ENCODE results near the gene CHRM3. TPM values are rescaled to one million over a fixed set of nuclear protein-coding genes. Genes with fewer than 3 reads are reported as not detected.

CHRM3 gene
- total RNA-seq, 1 experiment from 2014 or later, result 0.13 TPM

DNA sequence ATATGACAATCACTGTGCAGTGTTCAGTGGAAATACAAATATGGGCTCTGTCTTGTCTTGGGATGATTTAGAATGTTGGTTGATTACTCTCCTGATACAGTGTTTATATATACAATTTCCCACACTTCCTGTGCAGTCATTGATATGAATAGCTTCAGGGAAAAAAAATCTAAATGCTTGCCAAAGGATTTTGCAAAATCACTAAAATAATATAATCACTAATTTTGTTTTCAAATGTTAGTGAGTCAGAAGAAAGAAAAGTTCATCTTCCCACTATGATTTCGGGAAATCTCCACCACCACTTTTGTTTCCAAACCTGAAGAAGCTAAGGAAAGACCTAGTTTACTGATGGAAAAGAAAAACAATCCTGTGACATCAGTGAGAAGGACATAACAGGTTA, 32.1 kb upstream of the CHRM3 start:
- no peaks in the 10 kb centered on the region for H3K27me3 ChIP-seq (ENCODE audit: control insufficient read depth, insufficient read depth, low read length)
- intact Hi-C loops (cut with micrococcal nuclease; ENCODE audit: unreplicated experiment), result no loop called here
- H3K27ac ChIP-seq (ENCODE audit: low read length), result no peak overlapping the region
- H3K4me3 ChIP-seq (ENCODE audit: low read depth in 2 of 2, low read length in 2 of 2), result no peak overlapping the region
- in situ Hi-C loops (cut with HindIII; ENCODE audit: low pct_unique_long_range_greater_than_20kb, low sequenced_read_pairs), result no loop called here
- H3K36me3 ChIP-seq (ENCODE audit: control insufficient read depth, insufficient read depth, low read length), result no peaks in the 10 kb centered on the region
- DNase-seq (ENCODE audit: low read depth, low spot score), result no peak
- ATAC-seq, result no peak
- ChIA-PET POLR2A (no interaction called here), CTCF (interaction anchor here (0.6 kb wide), 1 partner anchor 775 kb away, joined by 5 read pairs; no protein-coding TSS in a partner anchor)
- BruUV-seq (replicated peaks), result no TSS peak
- no peaks in the 10 kb centered on the region for H3K4me1 ChIP-seq (ENCODE audit: control insufficient read depth, insufficient read depth, low read length)
- TF ChIP-seq SIN3A (IDR thresholded peaks at IDR 0.05; ENCODE audit: borderline replicate concordance, insufficient read depth, low read depth, low read length), result no peak
- TF ChIP-seq CTCF (IDR thresholded peaks at IDR 0.05), result no peak
- no peak for TF ChIP-seq TCF7L2 (IDR thresholded peaks at IDR 0.05; ENCODE audit: low read depth, low read length)
- TF ChIP-seq POLR2AphosphoS5 (IDR thresholded peaks at IDR 0.05; ENCODE audit: low read depth, low read length), result no peak
- TF ChIP-seq, protein P1, sequence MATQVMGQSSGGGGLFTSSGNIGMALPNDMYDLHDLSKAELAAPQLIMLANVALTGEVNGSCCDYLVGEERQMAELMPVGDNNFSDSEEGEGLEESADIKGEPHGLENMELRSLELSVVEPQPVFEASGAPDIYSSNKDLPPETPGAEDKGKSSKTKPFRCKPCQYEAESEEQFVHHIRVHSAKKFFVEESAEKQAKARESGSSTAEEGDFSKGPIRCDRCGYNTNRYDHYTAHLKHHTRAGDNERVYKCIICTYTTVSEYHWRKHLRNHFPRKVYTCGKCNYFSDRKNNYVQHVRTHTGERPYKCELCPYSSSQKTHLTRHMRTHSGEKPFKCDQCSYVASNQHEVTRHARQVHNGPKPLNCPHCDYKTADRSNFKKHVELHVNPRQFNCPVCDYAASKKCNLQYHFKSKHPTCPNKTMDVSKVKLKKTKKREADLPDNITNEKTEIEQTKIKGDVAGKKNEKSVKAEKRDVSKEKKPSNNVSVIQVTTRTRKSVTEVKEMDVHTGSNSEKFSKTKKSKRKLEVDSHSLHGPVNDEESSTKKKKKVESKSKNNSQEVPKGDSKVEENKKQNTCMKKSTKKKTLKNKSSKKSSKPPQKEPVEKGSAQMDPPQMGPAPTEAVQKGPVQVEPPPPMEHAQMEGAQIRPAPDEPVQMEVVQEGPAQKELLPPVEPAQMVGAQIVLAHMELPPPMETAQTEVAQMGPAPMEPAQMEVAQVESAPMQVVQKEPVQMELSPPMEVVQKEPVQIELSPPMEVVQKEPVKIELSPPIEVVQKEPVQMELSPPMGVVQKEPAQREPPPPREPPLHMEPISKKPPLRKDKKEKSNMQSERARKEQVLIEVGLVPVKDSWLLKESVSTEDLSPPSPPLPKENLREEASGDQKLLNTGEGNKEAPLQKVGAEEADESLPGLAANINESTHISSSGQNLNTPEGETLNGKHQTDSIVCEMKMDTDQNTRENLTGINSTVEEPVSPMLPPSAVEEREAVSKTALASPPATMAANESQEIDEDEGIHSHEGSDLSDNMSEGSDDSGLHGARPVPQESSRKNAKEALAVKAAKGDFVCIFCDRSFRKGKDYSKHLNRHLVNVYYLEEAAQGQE (IDR thresholded peaks at IDR 0.05; ENCODE audit: insufficient read depth in 1 of 2, low read depth in 2 of 2, low read length in 1 of 2), result no peak
- no peaks in the 10 kb centered on the region for H3K9me3 ChIP-seq (ENCODE audit: control insufficient read depth, insufficient read depth, low read depth, low read length)

DNA sequence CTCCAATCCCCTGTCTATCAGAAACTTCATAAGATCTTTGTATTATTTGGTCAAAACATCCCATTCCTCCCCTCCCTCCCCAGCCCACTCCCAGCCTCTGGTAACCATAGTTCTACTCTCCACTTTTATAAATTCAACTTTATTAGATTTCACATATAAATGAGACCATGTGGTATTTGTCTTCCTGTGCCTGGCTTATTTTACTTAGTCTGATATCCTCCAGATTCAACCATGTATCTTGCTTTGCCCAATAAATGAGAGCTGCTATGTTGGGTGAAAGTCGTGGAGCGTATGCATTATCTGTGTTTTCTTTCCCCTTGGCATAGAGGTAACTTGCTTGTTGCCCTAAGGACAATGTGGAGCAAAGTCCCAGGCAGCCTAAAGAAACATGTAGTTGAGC, 28.5 kb upstream of the CHRM3 start:
- intact Hi-C loops (cut with micrococcal nuclease; ENCODE audit: unreplicated experiment), result no loop called here
- in situ Hi-C loops (cut with HindIII; ENCODE audit: low pct_unique_long_range_greater_than_20kb, low sequenced_read_pairs), result no loop called here
- H3K9me3 ChIP-seq (ENCODE audit: control insufficient read depth, insufficient read depth, low read depth, low read length), result no peaks in the 10 kb centered on the region
- no peaks in the 10 kb centered on the region for H3K36me3 ChIP-seq (ENCODE audit: control insufficient read depth, insufficient read depth, low read length)
- H3K4me1 ChIP-seq (ENCODE audit: control insufficient read depth, insufficient read depth, low read length), result no peaks in the 10 kb centered on the region
- ATAC-seq (no peak), DNase-seq (ENCODE audit: low read depth, low spot score) (no peak)
- no peaks in the 10 kb centered on the region for H3K27me3 ChIP-seq (ENCODE audit: control insufficient read depth, insufficient read depth, low read length)
- TF ChIP-seq POLR2AphosphoS5 (IDR thresholded peaks at IDR 0.05; ENCODE audit: low read depth, low read length) (no peak), TCF7L2 (IDR thresholded peaks at IDR 0.05; ENCODE audit: low read depth, low read length) (no peak), CTCF (IDR thresholded peaks at IDR 0.05) (no peak), SIN3A (IDR thresholded peaks at IDR 0.05; ENCODE audit: borderline replicate concordance, insufficient read depth, low read depth, low read length) (no peak)
- TF ChIP-seq, protein P1 (IDR thresholded peaks at IDR 0.05; ENCODE audit: insufficient read depth in 1 of 2, low read depth in 2 of 2, low read length in 1 of 2), result no peak
- no TSS peak for BruUV-seq (replicated peaks)
- POLR2A ChIA-PET, result no interaction called here
- no peak overlapping the region for H3K27ac ChIP-seq (ENCODE audit: low read length)
- CTCF ChIA-PET, result no interaction called here
- H3K4me3 ChIP-seq (ENCODE audit: low read depth in 2 of 2, low read length in 2 of 2), result no peak overlapping the region
